Urothelium cell line (cell line): ENCODE measurements around the gene KLF12.

Experiments used
- DNase-seq: peaks from one replicate; pipeline ENCODE4 v3.0.0; 2011; ENCODE audit warnings: low spot score, mixed read lengths
- FAIRE-seq: peaks from 2 replicates; lab custom pipeline; 2011; peaks lifted over from hg19 to GRCh38; lab: Jason Lieb, UNC

The KLF12 gene

DNA sequence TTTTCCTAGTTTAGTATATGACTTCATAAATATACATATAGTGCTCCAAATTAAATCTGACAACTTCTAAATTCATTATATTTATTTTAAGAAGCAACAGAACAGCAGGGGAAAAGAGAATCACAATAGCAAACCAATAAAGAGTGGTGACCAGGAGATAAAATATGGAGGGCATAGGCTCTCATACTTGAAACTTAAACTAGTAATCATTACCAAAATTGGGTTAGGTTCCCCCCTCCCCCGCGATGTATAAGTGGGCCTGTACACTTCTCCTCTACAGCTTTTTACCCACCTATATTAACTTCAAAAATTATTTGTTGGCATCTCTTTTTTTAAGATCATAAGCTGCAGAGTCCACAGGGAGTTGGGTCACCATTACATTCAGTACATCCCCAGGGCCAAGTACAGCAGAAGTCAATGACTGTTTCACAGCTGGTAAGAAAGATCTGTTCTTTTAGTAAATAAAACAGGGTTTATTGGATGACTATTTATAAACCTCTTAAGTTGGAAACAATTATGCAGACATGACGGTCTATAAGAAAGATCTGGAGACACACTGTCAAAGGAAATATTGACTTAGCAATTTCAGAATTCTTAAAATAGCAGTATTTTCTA lies 29.4 kb downstream of the KLF12 start:
- DNase-seq (no peak), FAIRE-seq (no peak)

DNA sequence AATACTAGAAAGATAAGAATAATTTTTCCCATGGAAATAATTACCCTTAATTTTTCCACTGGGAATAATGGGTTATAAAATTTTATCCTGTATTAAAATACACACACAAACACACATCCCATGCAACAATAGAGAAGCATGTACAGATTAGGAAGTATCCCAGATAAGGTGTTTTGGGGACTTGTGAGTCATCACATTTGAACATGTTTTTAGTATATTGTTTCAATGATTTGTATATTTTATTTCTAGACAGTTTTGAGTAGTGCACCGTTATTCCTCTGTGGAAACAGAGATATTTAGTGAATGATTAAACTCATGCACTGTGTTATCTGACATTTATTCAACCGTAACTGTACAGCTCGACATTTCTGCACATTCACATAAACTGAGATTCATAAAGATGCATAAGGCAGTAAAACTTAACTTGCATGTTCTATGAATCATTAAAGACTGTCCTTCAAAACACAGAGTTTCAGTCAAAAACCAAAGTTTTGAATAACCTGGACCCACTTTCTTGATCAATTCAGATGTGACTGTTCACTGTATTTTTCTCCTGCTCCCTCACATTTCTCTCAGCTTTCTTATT lies 30.1 kb downstream of the KLF12 start:
- DNase-seq (no peak), FAIRE-seq (no peak)

DNA sequence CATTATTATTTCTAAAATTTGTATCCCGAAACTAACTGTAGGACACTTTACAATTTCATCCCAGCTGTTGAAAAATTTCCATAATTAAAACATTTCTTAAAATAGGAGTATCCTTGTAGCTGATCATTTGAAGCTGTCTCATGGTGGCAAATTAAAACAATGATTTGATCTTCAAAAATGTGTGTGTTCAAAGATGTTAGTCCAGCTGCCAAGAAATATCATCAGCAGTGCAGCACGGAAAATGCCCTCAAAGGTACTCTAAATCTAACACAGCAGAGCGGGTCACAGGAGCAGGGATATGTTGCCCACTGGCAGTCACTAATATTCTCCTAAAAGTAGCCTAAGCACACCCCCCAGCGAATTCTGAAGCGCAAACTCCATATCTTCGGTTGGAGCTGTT lies 31.0 kb downstream of the KLF12 start:
- no peak for FAIRE-seq

DNA sequence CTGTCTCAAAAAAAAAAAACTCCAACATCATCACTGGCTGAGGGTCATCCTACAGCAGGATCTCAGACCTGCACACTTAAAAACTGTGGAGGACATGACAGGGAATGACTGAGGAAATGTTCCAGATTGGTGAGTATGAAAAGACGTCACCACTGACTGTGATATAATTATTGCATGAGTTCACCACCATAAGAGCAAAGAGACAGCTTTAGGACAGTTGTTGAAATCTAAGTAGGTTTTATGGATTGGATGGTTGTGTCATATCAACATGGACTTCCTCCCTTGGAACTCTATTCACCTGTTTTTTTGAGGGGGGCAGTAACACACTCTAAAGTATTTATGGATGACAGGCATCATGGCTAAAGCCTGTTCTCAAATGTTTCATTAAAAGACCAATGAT lies 31.5 kb downstream of the KLF12 start:
- FAIRE-seq = no peak
- no peak for DNase-seq

More for the DNA sequence above, 31.0 kb downstream of the KLF12 start:
- no peak for DNase-seq

DNA sequence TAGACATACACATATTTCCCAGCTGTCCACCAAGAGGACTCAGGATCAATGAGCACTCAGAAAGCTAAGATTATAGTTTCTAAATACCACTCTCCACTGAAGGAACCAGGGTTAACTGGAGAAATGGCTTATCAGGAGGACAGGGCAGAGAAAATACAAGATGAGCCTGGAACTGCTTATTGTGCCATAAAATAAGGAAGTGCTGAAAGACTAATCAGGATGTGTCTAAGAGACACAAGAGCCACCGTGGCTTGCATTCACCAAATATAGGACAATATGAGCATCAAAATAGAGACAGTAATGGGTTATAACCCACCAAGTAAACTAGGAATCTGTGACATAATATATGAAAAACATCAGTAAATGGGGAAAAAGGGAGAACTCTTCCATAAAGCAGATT lies 32.8 kb downstream of the KLF12 start:
- FAIRE-seq (no peak), DNase-seq (no peak)

DNA sequence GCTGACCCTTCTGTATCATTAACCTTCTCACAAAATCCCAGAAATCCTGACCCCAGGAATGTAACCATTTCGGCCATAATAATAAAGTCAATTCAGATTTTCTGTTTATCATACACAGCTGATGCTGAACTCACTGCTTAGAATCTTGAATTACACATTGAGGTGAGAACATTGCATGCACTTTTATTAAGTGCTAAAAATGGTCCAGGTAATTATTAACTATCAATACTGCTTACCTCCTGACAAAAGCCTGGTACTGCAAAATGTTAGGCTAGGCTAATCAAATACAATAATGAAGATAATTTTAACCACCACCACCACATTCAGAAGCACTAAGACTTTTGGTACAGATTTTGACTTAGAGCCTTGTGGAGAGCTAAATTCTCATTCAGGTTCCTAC lies 36.1 kb downstream of the KLF12 start:
- FAIRE-seq = no peak
- no peak for DNase-seq

DNA sequence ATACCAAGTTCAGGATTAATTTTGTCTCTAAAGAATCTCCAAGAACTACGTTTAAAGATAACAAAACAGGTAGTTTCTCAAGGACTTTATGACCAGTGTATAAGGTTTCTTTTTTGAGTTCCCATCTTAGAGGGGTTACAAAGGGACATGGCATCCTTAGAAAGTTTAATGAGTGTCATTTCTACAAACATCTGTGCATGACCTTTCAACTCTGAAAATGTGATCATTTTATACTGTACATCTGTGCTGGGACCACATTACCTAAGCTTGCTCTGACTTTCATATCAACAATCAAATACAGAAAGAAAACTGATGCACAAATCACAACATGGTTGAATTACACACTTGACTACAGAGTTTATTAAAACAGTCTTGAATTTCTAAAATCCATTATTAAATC lies 37.1 kb downstream of the KLF12 start:
- DNase-seq (no peak), FAIRE-seq (no peak)

DNA sequence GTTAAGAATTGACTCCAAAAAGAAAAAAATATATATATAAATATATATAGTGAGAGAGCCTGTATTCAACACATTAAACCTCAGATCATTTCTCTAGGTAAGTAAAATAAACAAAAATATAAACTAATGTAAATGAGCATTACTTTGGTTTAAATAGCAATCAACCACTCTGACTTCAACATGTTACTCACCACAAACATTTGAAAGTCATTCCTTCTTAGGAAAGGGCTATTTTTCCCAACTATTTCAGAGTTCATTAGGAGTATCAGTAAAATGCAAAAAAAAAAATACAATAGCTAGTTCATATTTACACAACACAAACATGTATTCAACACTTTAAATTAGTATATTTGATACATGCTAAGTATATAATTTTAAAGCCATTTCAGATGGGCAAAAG lies 40.5 kb downstream of the KLF12 start:
- no peak for DNase-seq
- FAIRE-seq = no peak

DNA sequence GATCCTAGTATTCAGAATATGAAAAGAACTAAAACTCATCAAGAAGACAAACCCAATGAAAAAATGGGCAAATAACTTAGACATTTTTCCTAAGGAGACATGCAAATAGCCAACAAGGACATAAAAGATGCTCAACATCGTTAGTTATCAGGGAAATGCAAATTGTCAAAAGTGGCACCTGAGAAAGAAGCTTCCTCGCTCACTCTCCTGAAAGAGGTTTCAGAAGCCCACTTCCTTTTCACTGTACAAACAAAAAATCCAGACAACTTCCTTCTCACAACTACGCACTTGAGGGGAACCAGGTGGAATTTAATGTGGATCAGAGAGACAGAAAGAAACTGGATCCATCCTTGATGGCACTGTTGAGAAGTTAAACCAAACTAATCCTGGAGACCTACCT lies 41.5 kb downstream of the KLF12 start:
- FAIRE-seq (no peak), DNase-seq (no peak)

DNA sequence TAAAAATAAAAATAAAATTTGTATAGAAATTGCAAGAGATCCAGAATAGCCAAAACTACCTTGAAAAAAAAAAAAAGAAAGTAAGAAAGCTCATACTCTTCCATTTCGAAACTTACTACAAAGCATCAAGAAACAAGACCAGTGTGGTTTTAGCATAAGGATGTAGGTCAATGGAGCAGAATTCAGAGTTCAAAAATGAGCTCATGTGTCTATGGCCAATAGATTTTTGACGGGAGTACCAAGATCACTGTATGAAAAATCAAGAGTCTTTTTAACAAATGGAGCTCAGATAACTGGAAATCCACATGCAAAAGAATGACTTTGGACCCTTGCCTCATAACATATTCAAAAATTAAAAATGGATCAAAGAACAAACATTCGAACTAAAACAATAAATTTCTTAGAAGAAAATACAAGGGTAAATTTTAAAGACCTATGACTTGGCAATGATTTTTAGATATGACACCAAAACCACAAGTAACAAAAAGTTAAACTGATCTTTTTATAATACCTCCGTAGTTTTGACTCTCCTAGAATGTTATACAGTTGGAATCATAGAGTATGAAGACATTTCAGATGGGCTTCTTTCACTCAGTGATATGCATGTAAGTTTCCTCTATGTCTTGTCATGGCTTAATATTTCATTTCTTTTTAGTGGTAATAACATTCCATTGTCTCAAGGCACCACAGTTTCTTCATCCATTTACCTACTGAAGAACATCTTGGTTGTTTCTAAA lies 43.2 kb downstream of the KLF12 start:
- DNase-seq (no peak), FAIRE-seq (no peak)

DNA sequence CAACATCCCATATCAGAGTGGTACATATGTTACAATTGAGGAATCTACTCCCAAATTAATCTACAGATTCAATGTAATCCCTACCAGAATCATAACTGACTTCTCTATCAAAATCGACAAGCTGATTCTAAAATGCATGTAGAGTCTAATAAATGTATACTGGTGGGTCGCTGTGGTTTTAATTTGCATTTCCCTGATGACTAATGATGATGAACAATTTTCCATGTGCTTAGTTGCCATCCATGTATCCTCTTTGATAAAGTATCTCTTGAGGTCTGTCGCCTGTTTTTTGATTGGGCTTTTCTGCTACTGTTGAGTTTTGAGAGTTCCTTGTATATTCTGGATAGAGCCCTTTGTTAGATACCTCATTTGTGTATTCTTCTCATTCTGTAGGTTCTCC lies 43.8 kb downstream of the KLF12 start:
- DNase-seq = no peak

DNA sequence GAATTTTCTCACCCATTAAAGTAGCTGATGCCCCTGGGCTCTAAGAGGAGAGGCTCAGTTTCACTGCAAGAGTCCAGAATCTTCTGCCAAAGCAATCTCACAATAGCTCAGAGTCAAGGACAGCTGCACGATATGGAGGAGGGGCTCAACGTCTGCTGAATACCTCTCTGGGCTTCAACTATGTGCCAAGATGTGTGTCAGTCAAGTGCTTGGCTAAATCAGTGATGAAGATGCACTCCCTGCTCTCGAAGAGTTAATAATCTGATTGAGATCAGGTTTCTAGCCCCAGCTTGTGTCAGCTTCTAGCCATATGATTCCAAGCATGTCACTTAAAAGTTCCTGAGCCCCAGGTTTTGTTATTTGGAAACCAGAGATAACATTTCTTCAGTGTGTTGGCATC lies 46.8 kb downstream of the KLF12 start:
- DNase-seq (no peak), FAIRE-seq (no peak)

More for the DNA sequence above, 43.8 kb downstream of the KLF12 start:
- FAIRE-seq = no peak
